ENCODE measurements around the gene RALGAPA1. TPM values are rescaled to one million over a fixed set of nuclear protein-coding genes. Genes with fewer than 3 reads are reported as not detected.

RALGAPA1 gene
- total RNA-seq, 2 donors from 2014 or later: 65.5 to 66.6 TPM

DNA sequence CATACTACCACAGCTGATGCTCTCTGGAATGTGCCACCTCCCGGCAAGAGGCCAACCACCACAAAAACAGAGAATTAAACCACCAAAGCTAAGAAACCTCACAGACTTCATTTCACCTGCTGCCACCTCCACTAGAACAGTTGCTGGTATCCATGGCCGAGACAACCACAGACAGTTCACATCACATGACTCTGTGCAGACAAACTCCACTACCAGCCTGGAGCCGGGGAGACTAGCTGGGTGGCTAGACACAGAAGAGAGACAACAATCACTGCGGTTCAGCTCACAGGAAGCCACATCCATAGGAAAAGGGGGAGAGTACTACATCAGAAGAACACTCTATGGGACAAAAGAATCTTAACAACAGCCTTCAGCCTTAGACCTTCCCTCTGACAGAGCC lies 78.2 kb downstream of the RALGAPA1 start:
- intact Hi-C loops (cut with DNase I): no loop called here
- H3K36me3 ChIP-seq: no peaks in the 10 kb centered on the region
- WGBS: 99% methylated on average over 4 of the region's 4 CpGs
- H3K4me1 ChIP-seq (replicated peaks): no peaks in the 10 kb centered on the region
- DNase-seq (ENCODE audit: low spot score): no peak
- H3K9me3 ChIP-seq: no peaks in the 10 kb centered on the region
- TF ChIP-seq POLR2A (IDR thresholded peaks at IDR 0.05): no peak
- TF ChIP-seq POLR2AphosphoS5 (IDR thresholded peaks at IDR 0.05): no peak
- no peak for TF ChIP-seq CTCF (IDR thresholded peaks at IDR 0.05)
- no peak overlapping the region for H3K27ac ChIP-seq
- H3K27me3 ChIP-seq (replicated peaks; ENCODE audit: insufficient read depth): no peaks in the 10 kb centered on the region
- no peak overlapping the region for H3K4me3 ChIP-seq

GRCh38 chr14:35727764-35728163 lies 81.3 kb downstream of the RALGAPA1 start:
- Histone ChIP-seq H3K27ac (no peak overlapping the region), H3K27me3 (replicated peaks; ENCODE audit: insufficient read depth) (no peaks in the 10 kb centered on the region), H3K4me1 (replicated peaks) (no peaks in the 10 kb centered on the region), H3K9me3 (no peaks in the 10 kb centered on the region), H3K36me3 (no peaks in the 10 kb centered on the region), H3K4me3 (no peak overlapping the region)
- 91% methylated on average over 2 of the region's 2 CpGs for WGBS
- intact Hi-C loops (cut with DNase I): no loop called here
- no peak for DNase-seq (ENCODE audit: low spot score)
- TF ChIP-seq CTCF (IDR thresholded peaks at IDR 0.05) (no peak), POLR2A (IDR thresholded peaks at IDR 0.05) (no peak), POLR2AphosphoS5 (IDR thresholded peaks at IDR 0.05) (no peak)

DNA sequence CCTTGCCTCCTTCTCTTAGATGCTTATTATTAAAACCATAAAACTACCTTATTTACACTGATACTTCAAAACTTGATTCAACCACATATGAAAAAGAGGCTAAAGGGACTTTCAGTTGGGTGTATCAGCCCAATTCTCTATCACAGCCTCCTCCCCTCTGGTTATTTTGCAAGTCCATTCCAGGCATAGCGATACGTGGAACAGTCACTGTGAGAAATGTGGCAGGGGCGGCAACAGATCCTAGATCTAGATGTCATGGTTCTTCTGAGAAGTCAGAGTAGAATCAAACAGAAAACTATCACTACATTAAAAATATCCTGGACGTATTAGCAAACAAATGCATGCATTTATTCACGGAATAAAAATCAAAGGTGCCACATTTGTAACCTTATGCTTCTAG lies 83.2 kb downstream of the RALGAPA1 start:
- no peaks in the 10 kb centered on the region for H3K36me3 ChIP-seq
- H3K27me3 ChIP-seq (replicated peaks; ENCODE audit: insufficient read depth): no peaks in the 10 kb centered on the region

DNA sequence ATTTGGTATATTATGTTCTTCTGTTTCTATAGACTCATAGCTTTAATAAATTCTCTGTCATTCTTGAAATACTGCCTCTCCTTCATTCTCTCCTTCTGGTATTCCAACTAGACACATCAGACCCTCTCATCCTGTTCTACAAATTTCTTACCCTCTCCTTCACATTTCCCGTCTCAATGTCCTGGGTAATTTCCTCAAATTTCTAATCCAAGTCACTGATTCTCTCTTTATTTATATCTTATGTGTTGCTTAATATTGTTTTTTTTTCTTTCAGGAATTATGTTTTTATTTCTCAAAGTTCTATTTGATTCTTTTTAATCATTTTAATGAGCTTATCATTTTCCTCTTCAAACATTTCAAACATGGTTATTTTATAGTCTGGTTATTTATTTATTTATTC lies 94.0 kb downstream of the RALGAPA1 start:
- Histone ChIP-seq H3K27me3 (replicated peaks; ENCODE audit: insufficient read depth) (no peaks in the 10 kb centered on the region), H3K27ac (no peak overlapping the region), H3K4me1 (replicated peaks) (no peaks in the 10 kb centered on the region), H3K9me3 (no peaks in the 10 kb centered on the region), H3K4me3 (no peak overlapping the region), H3K36me3 (no peaks in the 10 kb centered on the region)
- WGBS: 97% methylated on average over 1 of the region's 1 CpG
- TF ChIP-seq CTCF (IDR thresholded peaks at IDR 0.05) (no peak), POLR2A (IDR thresholded peaks at IDR 0.05) (no peak), POLR2AphosphoS5 (IDR thresholded peaks at IDR 0.05) (no peak)
- intact Hi-C loops (cut with DNase I): no loop called here
- DNase-seq (ENCODE audit: low spot score): no peak

More for the DNA sequence above, 83.2 kb downstream of the RALGAPA1 start:
- no peak overlapping the region for H3K4me3 ChIP-seq
- H3K9me3 ChIP-seq: no peaks in the 10 kb centered on the region
- 97% methylated on average over 5 of the region's 5 CpGs for WGBS
- TF ChIP-seq POLR2A (IDR thresholded peaks at IDR 0.05) (no peak), CTCF (IDR thresholded peaks at IDR 0.05) (no peak), POLR2AphosphoS5 (IDR thresholded peaks at IDR 0.05) (no peak)
- no peak for DNase-seq (ENCODE audit: low spot score)
- no peak overlapping the region for H3K27ac ChIP-seq
- intact Hi-C loops (cut with DNase I): no loop called here
- H3K4me1 ChIP-seq (replicated peaks): no peaks in the 10 kb centered on the region

DNA sequence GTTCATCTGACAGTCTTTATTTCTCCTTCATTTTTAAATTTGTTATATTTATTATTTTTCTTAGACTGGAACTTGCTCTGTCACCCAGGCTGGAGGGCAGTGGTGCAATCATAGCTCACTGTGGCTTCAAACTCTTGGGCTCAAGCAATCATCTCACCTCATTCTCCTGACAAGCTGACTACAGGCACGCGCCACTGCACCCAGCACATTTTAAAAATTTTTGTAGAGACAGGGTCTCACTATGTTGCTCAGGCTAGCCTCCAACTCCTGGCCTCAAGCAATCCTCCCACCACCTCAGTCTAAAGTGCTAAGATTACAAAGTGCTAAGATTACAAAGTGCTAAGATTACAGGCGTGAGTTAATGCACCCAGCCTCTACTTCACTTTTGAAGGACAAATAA lies 96.6 kb downstream of the RALGAPA1 start:
- Histone ChIP-seq H3K4me3 (no peak overlapping the region), H3K4me1 (replicated peaks) (no peaks in the 10 kb centered on the region), H3K9me3 (no peaks in the 10 kb centered on the region), H3K27ac (no peak overlapping the region), H3K27me3 (replicated peaks; ENCODE audit: insufficient read depth) (no peaks in the 10 kb centered on the region), H3K36me3 (no peaks in the 10 kb centered on the region)
- no peak for TF ChIP-seq CTCF (IDR thresholded peaks at IDR 0.05)
- no peak for TF ChIP-seq POLR2A (IDR thresholded peaks at IDR 0.05)
- TF ChIP-seq POLR2AphosphoS5 (IDR thresholded peaks at IDR 0.05): no peak
- WGBS: 95% methylated on average over 3 of the region's 3 CpGs
- DNase-seq (ENCODE audit: low spot score): no peak
- intact Hi-C loops (cut with DNase I): no loop called here

Data from prostate gland (tissue), 2 donors.